HEK293T (cell line): Measurements from ENCODE around the gene GNB1L.

Source experiments
- LEF1 ChIP-seq: fragments of 450-650 bp; IDR thresholded peaks from 2 replicates; pipeline ENCODE4 v1.6.1; 2017; ENCODE audit warnings: mild to moderate bottlenecking, borderline replicate concordance
- SP1 ChIP-seq: fragments of 450-650 bp; IDR thresholded peaks from 2 replicates; pipeline ENCODE4 v1.6.1; 2017

- no peak for TF ChIP-seq SP1
- TF ChIP-seq LEF1: no peak
Measured at GRCh38 chr22:19866665-19867009, 12.0 kb upstream of the GNB1L start.
